HT-29 (cell line): ENCODE measurements around the gene DBN1. TPM values are rescaled to one million over a fixed set of nuclear protein-coding genes. Genes with fewer than 3 reads are reported as not detected.

Source experiments
- total RNA-seq: library from RNA; depleted of rRNA; stranded (reverse); fragments of >200 nt; shearing (Covaris generic); gene quantifications from 2 replicates; pipeline ENCODE4 v1.2.3, GENCODE V29; 2014; rRNA removed

The DBN1 gene
- total RNA-seq, 1 experiment from 2014 or later: 12.9 TPM

Other genes starting within 250 kb of the DBN1 start
- gene RAB24, start 169.9 kb downstream of the DBN1 start, total RNA-seq: 33.7 and 33.8 TPM in 2 replicates
- 556 and 582 TPM in 2 replicates for gene PRELID1, start 169.8 kb downstream of the DBN1 start, total RNA-seq
- 55.7 and 75.5 TPM in 2 replicates for gene MXD3, start 161.7 kb downstream of the DBN1 start, total RNA-seq
- gene LMAN2, start 122.0 kb downstream of the DBN1 start, total RNA-seq: 234 and 262 TPM in 2 replicates
- gene RGS14, start 115.7 kb downstream of the DBN1 start, total RNA-seq: 48.9 and 58.3 TPM in 2 replicates
- not detected in 2 replicates for gene SLC34A1, start 89.2 kb downstream of the DBN1 start, total RNA-seq
- not detected in 2 replicates for gene PFN3, start 73.0 kb downstream of the DBN1 start, total RNA-seq
- 52.9 TPM in 2 replicates for gene F12, start 64.1 kb downstream of the DBN1 start, total RNA-seq
- 87.7 and 94.2 TPM in 2 replicates for gene GRK6, start 47.0 kb downstream of the DBN1 start, total RNA-seq
- 69.3 and 86.7 TPM in 2 replicates for gene PRR7, start 26.8 kb downstream of the DBN1 start, total RNA-seq
- 32.2 and 34.7 TPM in 2 replicates for gene PDLIM7, start 24.0 kb upstream of the DBN1 start, total RNA-seq
- gene DOK3, start 36.2 kb upstream of the DBN1 start, total RNA-seq: 1.6 and 1.9 TPM in 2 replicates
- 240 and 269 TPM in 2 replicates for gene DDX41, start 43.3 kb upstream of the DBN1 start, total RNA-seq
- 32.8 and 61.4 TPM in 2 replicates for gene FAM193B, start 80.9 kb upstream of the DBN1 start, total RNA-seq
- gene TMED9, start 118.6 kb upstream of the DBN1 start, total RNA-seq: 115 and 119 TPM in 2 replicates
- 25.0 and 31.8 TPM in 2 replicates for gene B4GALT7, start 126.5 kb upstream of the DBN1 start, total RNA-seq